A375 (cell line): ENCODE results near the gene PCDHA9. TPM values are rescaled to one million over a fixed set of nuclear protein-coding genes. Genes with fewer than 3 reads are reported as not detected.

Experiments used
- total RNA-seq: library from RNA; depleted of rRNA; stranded (reverse); fragments of >200 nt; shearing (Covaris generic); gene quantifications from 2 replicates; pipeline ENCODE4 v1.2.3, GENCODE V29; 2014; rRNA removed

PCDHA9 gene
- 1.8 and 2.2 TPM in 2 replicates for total RNA-seq

GRCh38 chr5:140848139-140849102 lies at the start of gene PCDHA9:
PCDHA9 (plus strand) TSS chr5:140848382; CDS start chr5:140848496, 114 bp downstream.

GRCh38 chr5:140800816-140801493 lies 47.2 kb upstream of the PCDHA9 start, which contains the start of gene PCDHA3:
PCDHA3 (plus strand) TSS chr5:140801057.

DNA sequence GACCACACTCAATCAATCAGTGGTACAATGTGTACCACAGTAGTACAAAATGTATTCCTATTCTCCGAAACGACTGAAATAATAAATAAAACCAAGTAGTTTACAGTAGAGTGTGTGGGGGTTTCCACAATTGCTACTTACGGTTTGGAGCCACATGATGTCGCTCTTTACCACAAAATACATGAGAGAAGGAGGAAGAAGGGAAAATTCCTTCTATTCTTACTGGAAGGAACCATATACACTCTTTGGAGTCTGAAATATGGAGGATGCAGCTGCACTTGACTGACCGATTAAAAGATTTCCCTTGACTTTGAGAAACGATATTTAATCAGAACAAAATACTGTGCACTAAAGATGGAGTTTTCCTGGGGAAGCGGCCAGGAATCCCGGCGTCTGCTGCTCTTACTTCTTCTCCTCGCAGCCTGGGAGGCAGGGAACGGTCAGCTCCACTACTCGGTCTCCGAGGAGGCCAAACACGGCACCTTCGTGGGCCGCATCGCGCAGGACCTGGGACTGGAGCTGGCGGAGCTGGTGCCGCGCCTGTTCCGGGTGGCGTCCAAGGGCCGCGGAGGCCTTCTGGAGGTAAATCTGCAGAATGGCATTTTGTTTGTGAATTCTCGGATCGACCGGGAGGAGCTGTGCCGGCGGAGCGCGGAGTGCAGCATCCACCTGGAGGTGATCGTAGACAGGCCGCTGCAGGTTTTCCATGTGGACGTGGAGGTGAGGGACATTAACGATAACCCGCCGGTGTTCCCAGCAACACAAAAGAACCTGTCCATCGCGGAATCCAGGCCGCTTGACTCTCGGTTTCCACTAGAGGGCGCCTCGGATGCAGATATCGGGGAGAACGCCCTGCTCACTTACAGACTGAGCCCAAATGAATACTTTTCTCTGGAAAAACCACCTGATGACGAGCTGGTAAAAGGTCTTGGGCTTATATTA lies 41.1 kb upstream of the PCDHA9 start, which contains the start of gene PCDHA4:
PCDHA4 (plus strand) TSS at position 235 of the 942 bp plus-strand sequence.

GRCh38 chr5:140821375-140822280 lies 26.6 kb upstream of the PCDHA9 start, which contains the start of gene PCDHA5:
PCDHA5 (plus strand) TSS chr5:140821613.

DNA sequence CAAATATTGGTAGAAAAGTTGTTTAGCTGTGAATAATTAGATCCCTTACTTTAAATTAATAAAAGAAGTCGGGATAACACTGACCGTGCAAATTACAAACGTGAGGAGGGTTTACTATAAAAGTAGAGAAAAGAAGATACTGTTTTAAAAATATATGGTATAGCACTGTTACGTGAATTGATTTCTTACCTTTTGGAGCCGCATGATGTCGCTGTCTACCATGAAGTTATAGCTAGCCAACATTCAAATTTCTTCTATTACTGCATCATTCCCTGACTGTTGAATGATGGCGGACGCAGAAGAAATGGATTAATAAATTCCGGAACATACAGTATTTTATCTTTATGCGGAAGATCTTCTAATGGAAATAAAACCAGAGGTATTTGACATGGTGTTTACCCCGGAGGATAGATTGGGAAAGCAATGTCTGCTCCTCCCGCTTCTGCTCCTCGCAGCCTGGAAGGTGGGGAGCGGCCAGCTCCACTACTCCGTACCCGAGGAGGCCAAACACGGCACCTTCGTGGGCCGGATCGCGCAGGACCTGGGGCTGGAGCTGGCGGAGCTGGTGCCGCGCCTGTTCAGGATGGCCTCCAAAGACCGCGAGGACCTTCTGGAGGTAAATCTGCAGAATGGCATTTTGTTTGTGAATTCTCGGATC lies 20.3 kb upstream of the PCDHA9 start, which contains the start of gene PCDHA6:
PCDHA6 (plus strand) TSS at position 257 of the 658 bp plus-strand sequence; CDS start at position 389, 132 bp downstream.

GRCh38 chr5:140833993-140834392 lies 14.2 kb upstream of the PCDHA9 start, which contains the start of gene PCDHA7:
PCDHA7 (plus strand) TSS chr5:140834269; CDS start chr5:140834384, 115 bp downstream.

DNA sequence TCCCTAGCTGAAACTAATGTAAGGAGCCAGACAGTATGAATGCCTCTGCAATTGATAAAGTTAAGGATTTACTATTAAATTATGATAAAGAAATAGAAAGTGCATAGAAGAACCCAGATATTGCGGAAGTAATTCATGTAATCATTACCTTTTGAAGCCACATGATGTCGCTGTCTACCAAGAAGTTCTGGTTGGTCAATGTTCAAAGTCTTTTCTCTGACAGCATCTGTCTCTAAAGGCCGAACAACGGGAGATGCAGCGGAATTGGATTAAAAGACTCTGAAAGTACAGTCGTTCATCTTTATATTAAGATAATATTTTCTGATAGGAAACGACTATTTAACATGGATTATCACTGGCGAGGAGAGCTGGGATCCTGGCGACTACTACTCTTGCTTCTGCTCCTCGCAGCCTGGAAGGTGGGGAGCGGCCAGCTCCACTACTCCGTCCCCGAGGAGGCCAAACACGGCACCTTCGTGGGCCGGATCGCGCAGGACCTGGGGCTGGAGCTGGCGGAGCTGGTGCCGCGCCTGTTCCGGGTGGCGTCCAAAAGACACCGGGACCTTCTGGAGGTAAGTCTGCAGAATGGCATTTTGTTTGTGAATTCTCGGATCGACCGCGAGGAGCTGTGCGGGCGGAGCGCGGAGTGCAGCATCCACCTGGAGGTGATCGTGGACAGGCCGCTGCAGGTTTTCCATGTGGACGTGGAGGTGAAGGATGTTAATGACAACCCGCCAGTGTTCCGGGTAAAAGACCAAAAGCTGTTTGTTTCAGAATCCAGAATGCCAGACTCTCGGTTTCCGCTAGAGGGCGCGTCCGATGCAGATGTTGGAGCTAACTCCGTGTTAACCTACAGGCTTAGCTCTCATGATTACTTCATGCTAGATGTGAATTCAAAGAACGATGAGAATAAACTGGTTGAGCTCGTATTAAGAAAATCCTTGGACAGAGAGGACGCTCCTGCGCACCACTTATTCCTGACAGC lies 6.9 kb upstream of the PCDHA9 start, which contains the start of gene PCDHA8:
PCDHA8 (plus strand) TSS at position 210 of the 985 bp plus-strand sequence; CDS start at position 345, 135 bp downstream.

DNA sequence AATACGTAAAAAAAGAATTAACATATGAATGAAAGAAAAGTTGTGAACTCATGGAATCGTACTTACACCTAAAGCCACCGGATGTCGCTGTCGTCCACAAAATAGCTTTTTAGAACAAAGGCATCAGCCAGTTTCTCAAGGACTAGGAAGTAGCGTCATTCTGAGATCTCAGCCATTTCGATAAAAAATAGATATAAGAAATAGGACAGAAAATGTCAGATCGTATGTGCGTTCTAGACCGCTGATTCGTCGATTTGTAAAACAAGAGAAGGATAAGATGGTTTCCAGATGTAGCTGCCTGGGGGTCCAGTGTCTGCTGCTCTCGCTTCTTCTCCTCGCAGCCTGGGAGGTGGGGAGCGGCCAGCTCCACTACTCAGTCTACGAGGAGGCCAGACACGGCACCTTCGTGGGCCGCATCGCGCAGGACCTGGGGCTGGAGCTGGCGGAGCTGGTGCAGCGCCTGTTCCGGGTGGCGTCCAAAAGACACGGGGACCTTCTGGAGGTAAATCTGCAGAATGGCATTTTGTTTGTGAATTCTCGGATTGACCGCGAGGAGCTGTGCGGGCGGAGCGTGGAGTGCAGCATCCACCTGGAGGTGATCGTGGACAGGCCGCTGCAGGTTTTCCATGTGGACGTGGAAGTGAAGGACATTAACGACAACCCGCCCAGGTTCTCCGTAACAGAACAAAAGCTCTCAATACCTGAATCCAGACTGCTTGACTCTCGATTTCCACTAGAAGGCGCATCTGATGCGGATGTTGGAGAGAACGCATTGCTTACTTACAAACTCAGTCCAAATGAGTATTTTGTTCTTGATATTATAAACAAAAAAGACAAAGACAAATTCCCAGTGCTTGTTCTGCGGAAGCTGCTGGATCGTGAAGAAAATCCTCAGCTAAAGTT lies 7.8 kb downstream of the PCDHA9 start, which contains the start of gene PCDHA10:
PCDHA10 (plus strand) TSS at position 126 of the 903 bp plus-strand sequence; CDS start at position 278, 152 bp downstream.

GRCh38 chr5:140868721-140869554 lies 20.8 kb downstream of the PCDHA9 start, which contains the start of gene PCDHA11:
PCDHA11 (plus strand) TSS chr5:140868957; CDS start chr5:140869104, 147 bp downstream.

GRCh38 chr5:140875085-140876065 lies 27.2 kb downstream of the PCDHA9 start, which contains the start of gene PCDHA12:
PCDHA12 (plus strand) TSS chr5:140875308; CDS start chr5:140875473, 165 bp downstream.

GRCh38 chr5:140881889-140882590 lies 33.9 kb downstream of the PCDHA9 start, which contains the start of gene PCDHA13:
PCDHA13 (plus strand) TSS chr5:140882124; CDS start chr5:140882269, 145 bp downstream.

